ENCODE measurements around the gene CNOT8.

DNA sequence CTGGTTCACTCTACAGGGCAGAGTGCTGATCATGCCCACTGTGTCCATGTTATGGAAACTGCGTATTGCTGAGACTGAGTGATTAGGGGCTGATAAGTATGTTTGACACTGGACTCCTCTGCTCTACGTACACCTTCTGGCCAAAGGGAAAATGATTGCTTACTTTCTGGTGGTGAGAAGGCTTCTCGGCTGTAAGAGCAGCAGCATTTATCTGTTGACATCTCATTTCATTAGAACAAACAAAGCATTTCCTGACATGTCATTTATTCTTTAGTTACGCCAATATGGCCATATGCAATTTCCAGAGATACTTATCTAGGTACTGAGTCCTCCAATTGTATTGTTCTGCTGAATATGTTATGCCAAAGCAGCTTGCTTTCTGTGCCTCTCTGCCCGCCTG, 13.6 kb upstream of the CNOT8 start:
- TF ChIP-seq, protein P1, sequence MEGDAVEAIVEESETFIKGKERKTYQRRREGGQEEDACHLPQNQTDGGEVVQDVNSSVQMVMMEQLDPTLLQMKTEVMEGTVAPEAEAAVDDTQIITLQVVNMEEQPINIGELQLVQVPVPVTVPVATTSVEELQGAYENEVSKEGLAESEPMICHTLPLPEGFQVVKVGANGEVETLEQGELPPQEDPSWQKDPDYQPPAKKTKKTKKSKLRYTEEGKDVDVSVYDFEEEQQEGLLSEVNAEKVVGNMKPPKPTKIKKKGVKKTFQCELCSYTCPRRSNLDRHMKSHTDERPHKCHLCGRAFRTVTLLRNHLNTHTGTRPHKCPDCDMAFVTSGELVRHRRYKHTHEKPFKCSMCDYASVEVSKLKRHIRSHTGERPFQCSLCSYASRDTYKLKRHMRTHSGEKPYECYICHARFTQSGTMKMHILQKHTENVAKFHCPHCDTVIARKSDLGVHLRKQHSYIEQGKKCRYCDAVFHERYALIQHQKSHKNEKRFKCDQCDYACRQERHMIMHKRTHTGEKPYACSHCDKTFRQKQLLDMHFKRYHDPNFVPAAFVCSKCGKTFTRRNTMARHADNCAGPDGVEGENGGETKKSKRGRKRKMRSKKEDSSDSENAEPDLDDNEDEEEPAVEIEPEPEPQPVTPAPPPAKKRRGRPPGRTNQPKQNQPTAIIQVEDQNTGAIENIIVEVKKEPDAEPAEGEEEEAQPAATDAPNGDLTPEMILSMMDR (conservative IDR thresholded peaks at IDR 0.05) = no peak
- TF ChIP-seq ZFX (IDR thresholded peaks at IDR 0.05) = no peak

All from C4-2B (cell line).